Inflammatory macrophage (primary cell): ENCODE results near the gene TPST2.

Experiments used
- DNase-seq, 2 donors: peaks; one replicate each; pipeline ENCODE4 v3.0.0-alpha.2; 2020 to 2022

Gene TPST2

DNA sequence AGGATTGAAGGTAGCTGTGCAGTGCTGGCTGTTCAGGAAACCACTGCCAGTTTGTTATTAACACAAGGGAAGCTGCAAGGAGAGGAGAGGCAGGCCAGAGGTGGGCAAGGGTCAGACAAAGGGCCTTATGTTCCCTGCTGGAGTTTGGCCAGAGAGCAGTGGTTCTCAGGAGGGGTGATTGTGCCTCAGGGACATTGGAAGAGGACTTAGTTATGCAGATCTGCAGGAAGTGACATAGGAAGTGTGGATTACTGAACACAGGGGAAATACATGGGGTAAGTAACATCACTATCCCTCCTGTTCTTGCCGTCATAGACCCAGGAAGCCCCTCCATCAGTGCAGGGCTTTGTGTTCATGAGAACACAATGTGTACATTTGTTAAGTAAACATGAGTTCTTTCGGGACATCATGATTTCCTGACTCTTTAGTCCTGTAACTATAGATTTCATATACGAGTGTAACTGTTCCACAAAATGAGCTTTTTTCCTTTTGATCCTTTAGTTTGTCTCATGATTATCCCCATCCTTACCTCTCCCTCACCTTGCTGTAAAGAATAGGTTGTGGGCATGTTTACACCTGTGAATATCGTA is 100.4 kb downstream of the TPST2 start:
- DNase-seq: no peak

GRCh38 chr22:26487996-26488395 is 101.9 kb downstream of the TPST2 start:
- no peak for DNase-seq

GRCh38 chr22:26486394-26486793 is 103.5 kb downstream of the TPST2 start:
- no peak for DNase-seq

DNA sequence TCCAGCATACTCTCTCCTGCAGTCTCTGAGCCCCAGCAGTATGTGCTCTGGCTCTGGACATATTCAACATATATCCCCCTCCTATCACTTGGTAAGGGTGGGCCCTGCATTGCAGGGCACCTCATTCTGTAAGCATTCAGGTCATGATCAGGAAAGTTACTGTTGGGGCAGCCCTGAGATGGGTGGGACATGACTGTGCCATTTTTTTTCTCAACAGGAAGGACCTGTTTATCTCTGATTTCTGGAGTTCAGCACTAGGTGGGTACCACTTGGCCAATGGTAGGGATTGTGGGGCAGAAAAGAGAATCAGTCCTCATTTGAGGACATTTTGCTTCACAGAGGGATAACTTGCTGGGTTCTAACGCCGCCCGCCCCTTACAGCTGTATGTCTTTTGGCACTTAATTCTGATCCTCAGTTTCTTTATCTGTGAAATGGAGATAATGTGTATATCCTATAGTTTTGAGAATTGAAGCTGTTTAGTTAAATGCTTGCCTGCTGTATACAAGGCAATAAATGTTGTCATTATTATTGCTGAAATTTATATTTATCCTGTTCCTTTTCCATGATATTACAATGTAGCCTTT is 104.0 kb downstream of the TPST2 start:
- no peak for DNase-seq

DNA sequence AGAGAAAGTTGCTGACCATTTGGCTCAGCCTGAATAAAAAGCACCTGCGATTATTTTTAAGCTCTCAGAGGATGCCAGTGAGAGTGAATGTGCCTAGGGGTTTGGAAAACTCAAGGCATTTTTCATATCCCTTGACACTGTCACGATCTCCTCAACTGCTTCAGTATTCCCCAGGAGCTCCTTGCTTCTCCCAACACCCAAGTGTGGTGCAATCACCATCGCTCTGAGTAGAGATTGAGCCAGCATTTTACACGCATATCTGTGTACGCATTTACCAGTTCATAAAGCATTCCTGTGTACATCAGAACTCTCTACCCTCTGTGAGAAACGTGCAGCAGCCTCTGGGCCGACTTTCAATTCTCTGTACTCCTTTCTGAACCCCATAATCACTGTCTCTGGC is 104.9 kb downstream of the TPST2 start:
- no peak for DNase-seq

- DNase-seq: peak; percentile 22 to 27
These were observed 105.6 kb downstream of the TPST2 start for GRCh38 chr22:26484360-26484706.

- peak; percentile 89 to 92 for DNase-seq
These were observed 106.2 kb downstream of the TPST2 start, which contains the start of the genes HPS4 and SRRD for GRCh38 chr22:26483439-26484359. HPS4 (minus strand) TSS chr22:26483783; CDS start chr22:26481762, 2,021 bp downstream. SRRD (plus strand) TSS chr22:26483877; CDS start chr22:26483891, 14 bp downstream.

GRCh38 chr22:26483043-26483438 is 106.9 kb downstream of the TPST2 start:
- no peak for DNase-seq

DNA sequence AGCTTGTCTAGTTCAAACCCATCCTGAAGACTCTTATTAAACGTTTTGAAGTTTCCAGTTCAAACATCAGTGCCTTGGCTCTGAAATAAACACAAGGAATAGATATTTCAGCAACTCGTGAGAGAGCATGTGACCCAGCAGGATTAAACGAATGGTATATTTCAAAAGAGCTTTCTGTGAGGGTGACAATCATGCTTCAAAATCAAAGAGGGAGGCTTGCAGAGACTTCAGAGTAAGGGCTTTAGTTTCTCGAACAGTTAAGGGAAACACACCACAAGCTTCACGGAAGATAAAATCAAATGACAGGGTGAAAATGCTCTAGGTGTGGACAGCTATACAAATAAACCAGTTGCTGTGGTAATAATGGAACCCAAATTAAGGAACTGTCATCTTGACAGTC is 107.8 kb downstream of the TPST2 start:
- peak; percentile 38 to 40 for DNase-seq

DNA sequence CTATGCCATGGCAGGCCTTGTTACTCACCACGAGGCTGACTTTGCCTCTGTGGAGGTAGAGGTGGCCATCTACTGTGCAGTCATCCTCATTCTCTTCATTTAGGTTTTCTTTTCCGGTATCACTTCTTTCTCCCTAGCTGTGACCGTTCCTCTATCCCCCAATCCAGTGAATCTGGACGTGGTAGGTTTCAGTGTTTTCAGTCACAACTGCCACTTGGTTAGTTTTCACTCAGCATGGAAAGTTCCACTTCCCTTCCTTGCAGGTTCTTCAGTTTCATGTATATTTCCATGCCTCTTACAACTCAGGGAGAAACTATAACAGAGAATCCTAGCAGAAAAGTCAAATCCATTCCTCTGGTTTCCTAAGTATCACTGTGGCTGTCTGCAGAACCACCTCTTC is 108.2 kb downstream of the TPST2 start:
- no peak for DNase-seq

GRCh38 chr22:26481112-26481693 is 108.7 kb downstream of the TPST2 start:
- no peak for DNase-seq

DNA sequence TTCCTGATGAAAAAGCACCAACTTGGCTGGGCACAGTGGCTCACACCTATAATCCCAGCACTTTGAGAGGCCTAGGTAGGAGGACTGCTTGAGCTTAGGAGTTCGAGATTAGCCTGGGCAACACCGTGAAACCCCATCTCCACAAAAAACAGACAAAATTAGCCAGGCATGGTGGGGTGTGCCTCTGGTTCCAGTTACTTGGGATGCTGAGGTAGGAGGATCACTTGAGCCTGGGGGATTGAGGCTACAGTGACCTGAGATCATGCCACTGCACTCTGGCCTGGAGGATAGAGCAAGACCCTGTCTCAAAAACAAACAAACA is 109.4 kb downstream of the TPST2 start:
- no peak for DNase-seq

DNA sequence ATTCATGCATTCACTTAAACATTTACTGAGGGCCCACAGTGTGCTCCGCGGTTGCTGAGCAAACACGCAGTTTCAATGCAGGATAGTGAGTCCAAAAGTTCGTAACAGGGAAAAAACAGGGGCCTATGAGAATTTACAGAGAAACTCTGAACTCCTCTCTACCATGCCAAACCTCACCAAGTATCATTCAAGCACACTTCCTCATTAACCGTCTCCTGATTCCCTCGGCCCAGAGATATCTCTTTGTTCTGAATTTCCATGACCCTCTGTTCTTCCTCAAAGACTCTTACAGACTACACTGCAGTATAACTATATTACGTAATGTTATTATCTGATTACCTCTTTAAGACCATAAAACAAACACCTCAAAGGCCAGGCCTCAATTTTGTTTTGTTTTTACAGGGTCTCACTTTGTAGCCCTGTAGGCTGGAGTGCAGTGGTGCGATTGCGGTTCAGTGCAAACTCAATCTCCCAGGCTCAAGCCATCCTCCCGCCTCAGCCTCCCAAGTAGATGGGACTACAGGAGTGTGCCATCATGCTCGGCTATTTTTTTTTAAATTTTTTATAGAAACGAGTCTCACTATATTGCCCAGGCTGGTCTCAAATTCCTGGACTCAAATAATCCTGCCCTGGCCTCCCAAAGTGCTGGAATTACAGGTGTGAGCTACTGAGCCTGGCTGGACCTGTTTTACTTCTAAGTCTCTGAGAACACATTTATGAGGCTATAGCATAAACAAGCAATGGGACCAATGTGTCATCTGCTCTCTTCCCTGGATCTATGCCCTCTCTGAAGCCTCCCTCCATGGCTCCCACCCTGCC is 109.9 kb downstream of the TPST2 start:
- peak; percentile 36 to 60 for DNase-seq

DNA sequence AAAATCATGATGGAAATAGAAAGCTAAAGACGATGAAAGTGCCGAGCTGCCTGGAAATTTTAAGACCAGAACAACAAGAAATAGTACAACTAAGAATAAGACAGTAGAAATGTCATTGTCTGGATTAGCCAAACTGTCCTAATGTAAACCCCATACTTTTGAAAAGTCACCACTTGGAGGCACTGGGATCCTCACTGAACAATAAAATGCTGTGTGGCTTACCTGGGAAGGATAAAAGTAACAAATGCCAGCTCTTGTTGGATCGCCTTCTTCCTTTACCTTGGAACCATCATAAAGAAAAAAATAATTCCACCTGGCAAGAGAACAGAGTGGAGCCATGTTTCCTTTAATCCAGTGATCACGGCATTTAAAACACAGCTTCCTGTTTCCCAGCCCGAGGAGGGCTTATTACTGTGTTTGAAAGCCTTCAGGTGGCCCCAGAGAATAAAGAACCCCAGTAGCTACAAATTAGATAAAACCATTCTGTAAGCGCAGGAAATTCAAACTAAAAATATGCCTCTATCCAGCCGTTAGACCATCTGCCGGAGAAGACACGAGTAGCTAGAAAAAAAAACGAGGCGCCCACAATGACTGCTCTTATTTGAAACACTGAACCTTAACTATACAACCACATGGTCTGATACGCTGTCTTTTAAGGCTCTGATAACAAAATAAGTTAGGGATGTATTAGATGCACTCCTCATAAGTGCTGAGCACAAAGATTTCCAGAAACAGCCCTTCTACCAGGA is 110.7 kb downstream of the TPST2 start:
- peak in 1 of 2 donors; percentile 4 for DNase-seq

GRCh38 chr22:26477341-26477731 is 112.6 kb downstream of the TPST2 start:
- no peak for DNase-seq

DNA sequence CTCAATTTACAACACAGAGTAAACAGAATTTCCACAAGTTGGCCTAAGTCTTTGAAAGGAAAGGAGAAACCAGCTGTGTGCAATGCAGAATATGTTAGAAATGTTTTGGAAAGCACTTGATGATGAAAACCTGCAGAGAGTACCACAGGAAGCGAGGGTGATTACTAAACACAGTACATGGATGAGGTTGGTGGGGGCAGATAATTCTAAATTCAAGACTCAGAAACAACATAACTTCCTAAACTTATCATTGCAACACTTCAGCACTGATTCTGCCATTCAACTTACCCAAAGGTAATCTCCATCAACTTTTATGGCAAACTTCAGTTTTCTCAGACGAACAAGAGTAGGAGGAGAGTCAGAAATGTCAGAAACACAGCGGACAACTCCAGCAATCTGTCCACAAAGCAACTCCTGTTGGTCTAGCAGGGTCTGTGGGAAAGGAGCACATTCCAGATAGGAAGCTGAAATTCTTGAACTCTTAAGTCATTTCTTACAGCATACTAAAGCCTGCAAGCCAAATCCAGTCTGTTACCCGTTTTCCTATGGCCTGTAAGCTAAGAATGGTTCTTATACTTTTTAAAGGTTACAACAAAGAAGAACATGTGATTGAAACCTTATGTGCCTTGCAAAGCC is 113.1 kb downstream of the TPST2 start:
- DNase-seq: peak; percentile 26 to 29

DNA sequence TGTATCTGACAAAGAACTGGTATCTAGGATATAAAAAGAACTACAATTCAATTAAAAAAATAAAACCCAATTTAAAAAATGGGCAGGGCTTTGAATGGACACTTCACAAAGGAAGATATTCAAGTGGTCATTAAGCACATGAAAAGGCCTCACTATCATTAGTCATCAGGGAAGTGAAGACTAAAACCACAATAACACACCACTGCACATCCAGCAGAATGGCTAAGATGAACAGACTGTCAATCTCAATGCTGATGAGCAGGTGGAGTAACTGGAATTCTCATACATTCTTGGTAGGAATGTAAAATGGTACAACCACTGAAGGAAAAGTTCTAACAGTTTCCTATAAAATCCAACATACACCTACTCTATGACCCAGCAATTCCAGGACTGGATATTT is 115.2 kb downstream of the TPST2 start:
- peak; percentile 54 to 64 for DNase-seq
